ENCODE measurements around the gene ST3GAL4.

The ST3GAL4 gene

DNA sequence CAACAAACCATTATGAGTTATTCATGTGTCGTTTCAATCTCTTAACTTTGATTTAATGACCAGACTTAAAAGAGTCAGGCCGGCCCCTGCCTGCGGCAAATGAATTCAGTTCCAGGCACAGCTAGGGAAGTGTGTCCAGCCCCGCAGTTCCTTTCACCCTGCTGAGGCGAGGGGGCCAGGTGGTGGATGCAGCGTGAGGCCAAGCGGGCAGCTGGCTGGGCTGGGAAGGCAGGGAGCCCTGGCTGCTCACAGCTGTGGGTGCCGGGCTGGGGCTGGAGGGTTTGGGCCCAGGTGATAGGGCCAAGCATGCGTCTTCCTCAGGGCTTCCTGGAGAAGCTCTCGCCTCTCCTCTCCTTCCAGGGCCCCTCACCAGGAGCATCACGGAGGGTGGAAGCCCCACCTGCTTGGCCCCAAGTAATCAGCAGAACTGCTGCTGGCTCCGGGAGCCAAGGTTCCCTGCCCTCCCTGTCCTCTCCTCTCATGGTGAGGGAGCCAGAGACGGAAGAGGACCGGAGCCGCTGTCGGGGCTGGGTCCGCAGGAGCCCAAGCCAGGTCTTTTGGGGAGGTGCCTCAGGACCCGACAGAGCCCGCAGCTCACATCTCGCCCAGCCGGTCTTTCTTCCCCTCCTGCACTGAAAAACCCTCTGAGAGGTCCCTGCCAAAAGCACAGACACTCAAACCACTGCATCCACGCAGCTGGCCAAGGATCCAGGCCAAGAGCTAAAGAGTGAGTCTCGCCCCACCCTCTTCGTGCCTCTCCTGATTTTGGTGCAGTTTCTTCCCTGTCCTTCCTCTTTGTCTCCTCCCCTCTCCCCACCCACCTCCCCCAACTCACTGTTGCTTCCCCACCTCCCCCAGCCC is 97.0 kb downstream of the ST3GAL4 start:
- in situ Hi-C loops (cut with MboI; ENCODE audit: low sequenced_read_pairs), result no loop called here
- DNase-seq (ENCODE audit: low spot score in 2 of 2), result no peak
- Histone ChIP-seq H3K36me3 (replicated peaks) (no peaks in the 10 kb centered on the region), H3K4me1 (no peaks in the 10 kb centered on the region), H3K9me3 (no peaks in the 10 kb centered on the region), H3K27me3 (ENCODE audit: low read depth) (no peaks in the 10 kb centered on the region), H3K4me3 (no peak overlapping the region)

DNA sequence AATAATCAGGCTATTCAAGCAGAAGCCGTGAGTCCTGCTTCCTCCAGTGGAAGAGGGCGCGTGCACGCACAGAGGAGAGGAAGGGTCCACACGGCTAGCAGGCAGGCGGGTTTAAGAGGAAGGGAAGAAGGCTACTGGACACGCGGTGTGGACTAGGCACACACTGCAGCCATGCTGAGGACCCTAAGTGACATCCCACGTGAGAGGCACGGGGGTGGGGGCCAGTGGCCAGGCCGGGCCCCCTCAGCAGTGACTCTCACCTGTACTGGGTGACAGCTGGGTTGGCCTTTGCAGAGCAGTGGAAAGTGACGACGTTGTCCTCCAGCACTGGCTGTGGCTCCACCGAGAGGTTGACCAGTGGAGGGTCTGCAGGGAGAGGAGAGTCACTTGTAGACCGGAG is 100.6 kb downstream of the ST3GAL4 start:
- Histone ChIP-seq H3K9me3 (no peaks in the 10 kb centered on the region), H3K27me3 (ENCODE audit: low read depth) (peaks cover 3% of the 10 kb centered on the region; the same call in 1 of the 2 replicates)

DNA sequence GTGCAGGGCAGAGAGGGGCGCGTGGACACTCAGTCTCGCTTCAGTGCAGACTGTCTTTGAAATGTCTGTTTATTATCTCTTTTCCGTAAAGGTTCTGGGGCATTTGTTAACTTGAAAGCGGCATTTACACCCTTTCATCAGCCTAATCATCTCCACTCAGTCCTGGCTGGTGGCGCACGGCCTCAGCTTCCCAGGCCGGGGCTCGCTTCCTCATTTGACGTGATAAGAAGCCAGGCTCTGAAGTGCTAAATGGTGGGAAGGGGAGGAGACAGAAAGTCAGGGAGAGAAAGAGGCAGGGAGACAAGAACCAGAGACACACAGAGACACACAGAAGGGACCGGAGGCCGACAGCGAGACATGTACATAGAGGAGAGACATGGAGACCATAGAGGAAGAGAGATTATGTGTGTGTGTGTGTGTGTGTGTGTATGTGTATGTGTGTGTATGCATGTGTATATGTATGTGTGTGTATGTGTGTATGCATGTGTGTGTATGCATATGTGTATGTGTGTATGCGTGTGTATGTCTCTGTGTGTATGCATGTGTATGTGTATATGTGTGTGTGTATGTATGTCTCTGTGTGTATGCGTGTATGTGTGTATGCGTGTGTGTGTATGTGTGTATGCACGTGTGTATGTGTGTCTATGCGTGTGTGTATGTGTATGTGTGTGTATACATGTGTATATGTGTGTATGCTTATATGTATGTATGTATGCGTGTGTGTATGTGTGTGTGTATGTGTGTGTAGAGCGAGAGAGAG is 101.5 kb downstream of the ST3GAL4 start:
- Histone ChIP-seq H3K9me3 (no peaks in the 10 kb centered on the region), H3K4me3 (no peak overlapping the region), H3K4me1 (no peaks in the 10 kb centered on the region), H3K27me3 (ENCODE audit: low read depth) (peaks cover 3% of the 10 kb centered on the region; the same call in 1 of the 2 replicates), H3K36me3 (replicated peaks) (no peaks in the 10 kb centered on the region)
- in situ Hi-C loops (cut with MboI; ENCODE audit: low sequenced_read_pairs), result no loop called here
- DNase-seq (ENCODE audit: low spot score in 2 of 2), result no peak

More for the DNA sequence above, 100.6 kb downstream of the ST3GAL4 start:
- in situ Hi-C loops (cut with MboI; ENCODE audit: low sequenced_read_pairs), result no loop called here
- DNase-seq (ENCODE audit: low spot score in 2 of 2), result no peak
- no peaks in the 10 kb centered on the region for H3K4me1 ChIP-seq
- H3K36me3 ChIP-seq (replicated peaks), result no peaks in the 10 kb centered on the region
- H3K4me3 ChIP-seq, result no peak overlapping the region

DNA sequence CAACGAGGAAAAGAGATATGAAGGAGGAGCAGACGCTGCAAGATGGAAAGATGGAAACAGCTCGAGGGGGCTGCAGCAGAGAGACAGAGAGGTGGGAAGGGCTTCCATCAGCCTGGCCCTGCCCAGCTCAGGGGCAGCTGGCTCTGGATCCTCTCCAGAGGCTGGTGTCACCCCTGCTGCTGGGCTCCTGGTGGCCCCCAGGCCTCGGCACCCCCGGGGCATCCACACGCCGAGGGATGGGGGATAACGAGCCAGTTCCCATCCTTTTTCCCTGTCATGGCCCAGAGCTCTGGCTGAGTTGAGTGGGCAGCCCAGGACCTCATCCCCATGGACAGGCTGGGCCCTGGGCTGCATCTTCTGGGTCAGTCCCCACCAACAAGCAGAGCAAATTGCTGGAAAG is 102.3 kb downstream of the ST3GAL4 start:
- no peaks in the 10 kb centered on the region for H3K36me3 ChIP-seq (replicated peaks)
- DNase-seq (ENCODE audit: low spot score in 2 of 2), result no peak
- in situ Hi-C loops (cut with MboI; ENCODE audit: low sequenced_read_pairs), result no loop called here
- H3K4me1 ChIP-seq, result no peaks in the 10 kb centered on the region
- H3K9me3 ChIP-seq, result no peaks in the 10 kb centered on the region
- no peak overlapping the region for H3K4me3 ChIP-seq
- H3K27me3 ChIP-seq (ENCODE audit: low read depth), result peaks cover 3% of the 10 kb centered on the region; the same call in 1 of the 2 replicates

DNA sequence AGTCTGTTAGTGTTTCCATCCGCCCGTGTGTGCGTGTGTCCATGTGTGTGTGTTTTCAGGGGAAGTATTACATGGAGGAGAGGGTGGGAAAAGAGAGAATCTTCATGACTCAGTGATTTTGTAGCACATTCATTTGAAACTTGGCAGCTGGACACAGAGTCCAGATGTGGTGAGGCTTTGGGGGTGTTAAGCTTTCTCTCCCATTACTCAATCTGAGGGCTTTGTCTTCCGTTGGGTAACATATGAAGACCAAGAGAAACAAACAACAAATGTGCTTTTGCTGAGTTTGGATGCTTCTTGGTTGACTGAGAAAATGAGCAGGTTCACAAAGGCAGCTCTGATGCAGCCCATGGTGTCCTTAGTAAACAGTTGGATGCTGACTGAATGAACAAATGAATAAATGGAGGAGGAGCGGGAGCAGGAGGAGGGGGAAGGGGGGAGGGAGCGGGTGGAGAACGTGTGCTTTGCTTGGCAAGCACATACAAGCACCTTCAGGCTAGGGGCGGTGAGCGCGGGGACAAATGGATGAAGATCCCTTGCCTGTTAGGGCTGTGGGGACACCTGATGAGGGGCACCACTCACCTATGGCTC is 104.3 kb downstream of the ST3GAL4 start:
- in situ Hi-C loops (cut with MboI; ENCODE audit: low sequenced_read_pairs), result no loop called here

DNA sequence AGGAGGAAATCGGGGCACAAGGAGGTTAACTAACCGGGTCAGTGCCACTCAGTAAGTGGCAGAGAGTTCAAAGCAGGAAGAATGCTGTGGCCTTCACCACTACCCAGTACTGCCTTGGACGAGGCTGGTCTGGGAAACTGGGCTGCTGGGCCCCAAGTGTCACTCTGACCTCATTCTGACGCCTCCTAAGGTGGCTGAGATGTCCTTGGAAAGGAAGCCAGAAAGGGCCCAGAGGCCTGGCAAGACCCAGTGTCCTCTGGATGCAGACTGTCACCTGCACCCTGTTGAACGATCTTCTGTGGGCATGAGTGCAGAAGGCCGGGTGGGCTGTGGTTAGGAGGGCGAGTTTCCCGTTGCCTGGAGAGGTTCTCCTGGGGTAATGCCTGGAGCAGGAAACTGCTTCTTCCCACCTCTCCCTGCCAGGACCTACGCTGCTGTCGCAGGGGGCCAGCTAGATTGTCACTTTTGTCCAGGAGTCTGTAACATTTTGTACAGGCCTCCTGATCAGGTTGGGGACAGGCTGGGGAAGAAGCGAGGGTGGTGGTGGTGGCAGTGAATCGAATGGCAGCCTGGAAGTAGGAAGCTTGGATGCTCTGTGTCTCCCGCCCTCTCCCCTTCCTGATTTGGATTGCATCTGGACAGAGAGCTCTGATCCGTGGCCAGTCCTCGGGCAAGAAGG is 105.1 kb downstream of the ST3GAL4 start:
- Histone ChIP-seq H3K4me3 (no peak overlapping the region), H3K36me3 (replicated peaks) (no peaks in the 10 kb centered on the region), H3K27me3 (ENCODE audit: low read depth) (peaks cover 6% of the 10 kb centered on the region), H3K9me3 (no peaks in the 10 kb centered on the region), H3K4me1 (no peaks in the 10 kb centered on the region)
- DNase-seq (ENCODE audit: low spot score in 2 of 2), result no peak
- in situ Hi-C loops (cut with MboI; ENCODE audit: low sequenced_read_pairs), result no loop called here

More for the DNA sequence above, 104.3 kb downstream of the ST3GAL4 start:
- Histone ChIP-seq H3K9me3 (no peaks in the 10 kb centered on the region), H3K4me1 (no peaks in the 10 kb centered on the region), H3K27me3 (ENCODE audit: low read depth) (peaks cover 6% of the 10 kb centered on the region), H3K4me3 (no peak overlapping the region), H3K36me3 (replicated peaks) (no peaks in the 10 kb centered on the region)
- no peak for DNase-seq (ENCODE audit: low spot score in 2 of 2)

DNA sequence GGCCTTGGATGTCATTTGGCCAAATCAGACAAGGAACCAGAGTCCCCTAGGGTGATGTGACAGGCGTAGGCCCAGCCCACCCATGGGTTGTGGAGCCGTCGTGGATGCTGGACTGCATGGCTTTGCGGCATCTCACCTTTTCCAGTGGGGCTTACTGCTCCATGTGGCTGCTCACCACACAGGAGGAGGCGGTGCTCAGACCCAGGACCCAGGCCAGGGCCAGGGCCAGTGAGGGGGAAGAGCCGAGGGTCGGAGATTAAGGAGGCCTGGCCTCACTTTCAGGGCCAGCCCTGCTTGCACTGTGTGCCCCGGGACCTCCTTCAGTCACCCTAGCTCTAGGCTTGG is 105.6 kb downstream of the ST3GAL4 start:
- H3K4me1 ChIP-seq, result no peaks in the 10 kb centered on the region
- H3K27me3 ChIP-seq (ENCODE audit: low read depth), result peaks cover 6% of the 10 kb centered on the region
- no peak for DNase-seq (ENCODE audit: low spot score in 2 of 2)
- in situ Hi-C loops (cut with MboI; ENCODE audit: low sequenced_read_pairs), result no loop called here
- H3K4me3 ChIP-seq, result no peak overlapping the region
- no peaks in the 10 kb centered on the region for H3K9me3 ChIP-seq
- no peaks in the 10 kb centered on the region for H3K36me3 ChIP-seq (replicated peaks)

DNA sequence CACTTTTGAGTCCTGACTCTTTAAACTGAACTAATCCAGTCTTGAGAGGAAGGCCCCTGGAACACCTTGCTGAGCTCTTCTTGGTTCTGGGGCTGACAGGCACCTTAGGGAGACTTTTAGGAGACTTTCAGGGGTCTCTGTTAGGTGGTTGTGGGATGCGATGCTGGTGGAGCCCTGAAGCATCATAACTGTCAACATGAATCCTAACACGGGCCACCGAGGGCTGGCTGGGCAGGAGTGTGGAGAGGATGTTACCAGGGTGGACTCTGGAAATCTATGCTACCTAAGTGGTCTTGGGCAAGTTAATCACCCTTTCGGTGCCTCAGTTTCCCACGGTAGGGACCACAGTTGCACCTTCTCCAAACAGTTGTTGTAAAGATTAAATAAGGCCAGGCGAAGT is 106.5 kb downstream of the ST3GAL4 start:
- Histone ChIP-seq H3K4me3 (no peak overlapping the region), H3K9me3 (no peaks in the 10 kb centered on the region), H3K36me3 (replicated peaks) (no peaks in the 10 kb centered on the region), H3K27me3 (ENCODE audit: low read depth) (peaks cover 6% of the 10 kb centered on the region), H3K4me1 (no peaks in the 10 kb centered on the region)
- DNase-seq (ENCODE audit: low spot score in 2 of 2), result no peak
- in situ Hi-C loops (cut with MboI; ENCODE audit: low sequenced_read_pairs), result no loop called here

DNA sequence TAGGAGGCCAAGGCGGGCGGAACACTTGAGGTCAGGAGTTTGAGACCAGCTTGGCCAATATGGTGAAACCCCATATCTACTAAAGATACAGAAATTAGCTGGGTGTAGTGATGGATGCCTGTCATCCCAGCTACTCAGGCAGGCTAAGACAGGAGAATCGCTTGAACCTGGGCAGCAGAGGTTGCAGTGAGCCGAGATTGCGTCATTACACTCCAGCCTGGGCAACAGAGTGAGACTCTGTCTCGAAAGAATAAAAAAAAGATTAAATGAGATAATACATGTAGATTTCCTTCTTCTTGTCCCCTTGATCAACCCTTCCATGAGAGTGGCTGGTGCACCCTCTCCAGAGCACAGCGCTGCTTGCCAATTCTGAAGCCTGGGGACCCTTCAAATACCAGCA is 106.9 kb downstream of the ST3GAL4 start:
- H3K4me1 ChIP-seq, result no peaks in the 10 kb centered on the region
- in situ Hi-C loops (cut with MboI; ENCODE audit: low sequenced_read_pairs), result no loop called here
- H3K27me3 ChIP-seq (ENCODE audit: low read depth), result peaks cover 6% of the 10 kb centered on the region
- no peaks in the 10 kb centered on the region for H3K9me3 ChIP-seq
- no peak for DNase-seq (ENCODE audit: low spot score in 2 of 2)
- H3K36me3 ChIP-seq (replicated peaks), result no peaks in the 10 kb centered on the region
- no peak overlapping the region for H3K4me3 ChIP-seq
